Suprapubic skin (tissue), 3 donors: ENCODE data around the gene CSNK1G2.

Source experiments
- CTCF ChIP-seq, 2 donors: fragments of 200-600 bp in 1 of 2; fragments of 450-650 bp in 1 of 2; sonication (generic) in 1 of 2; IDR thresholded peaks; one replicate each; pipeline ENCODE4 v1.5.1; 2016 to 2019; ENCODE audit warnings: antibody characterized with exemption in 2 of 2, mild to moderate bottlenecking in 1 of 2, moderate library complexity in 1 of 2
- POLR2A ChIP-seq, 2 donors: fragments of 450-650 bp; IDR thresholded peaks; one replicate each; pipeline ENCODE4 v1.6.1; 2017; ENCODE audit warnings: antibody characterized with exemption in 2 of 2, mild to moderate bottlenecking in 2 of 2, moderate library complexity in 2 of 2

DNA sequence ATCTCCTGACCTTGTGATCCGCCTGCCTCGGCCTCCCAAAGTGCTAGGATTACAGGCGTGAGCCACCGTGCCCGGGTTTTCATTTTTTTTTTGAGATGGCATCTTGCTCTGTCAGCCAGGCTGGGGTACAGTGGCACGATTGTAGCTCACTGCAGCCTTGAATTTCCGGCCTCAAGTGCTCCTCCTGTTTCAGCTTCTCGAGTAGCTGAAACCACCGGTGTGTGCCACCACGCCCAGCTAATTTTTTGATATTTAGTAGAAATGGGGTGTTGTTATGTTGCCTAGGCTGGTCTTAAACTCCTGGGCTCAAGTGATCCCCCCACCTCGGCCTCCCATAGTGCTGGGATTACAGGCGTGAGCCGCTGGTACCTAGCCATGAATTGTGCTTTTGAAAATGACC is 29.9 kb upstream of the CSNK1G2 start:
- no peak for TF ChIP-seq CTCF (IDR thresholded peaks at IDR 0.05)
- no peak for TF ChIP-seq POLR2A (IDR thresholded peaks at IDR 0.05)
